AG04450 (cell line): Measurements from ENCODE around the gene NUP214. TPM values are rescaled to one million over a fixed set of nuclear protein-coding genes. Genes with fewer than 3 reads are reported as not detected.
"Not testable (repeated sequence)": the region's sequence is repeated elsewhere in the genome, so short reads cannot be mapped to it uniquely, and the experiment has no call there.

ENCODE experiments used
- CTCF ChIA-PET: fragments of 300-600, 350-600 bp; formaldehyde crosslinking; extraction: SDS; loops from one replicate; lab custom pipeline; 2022; ENCODE audit warnings: antibody characterized with exemption, inconsistent platforms; lab: Charles Lee
- POLR2A ChIA-PET: fragments of 350-600 bp; formaldehyde crosslinking; extraction: SDS; loops from one replicate; lab custom pipeline; 2021; ENCODE audit warnings: antibody characterized with exemption, inconsistent platforms; lab: Yijun Ruan, JAX
- DNase-seq: peaks from one replicate; pipeline ENCODE4 v3.0.0-alpha.2; 2011; ENCODE audit warnings: low read depth, low spot score
- H3K27ac ChIP-seq: one replicate; pipeline ENCODE4 v1.5.1; 2012; ENCODE audit warnings: low read depth, low read length, control low read depth
- H3K27me3 ChIP-seq: one replicate; pipeline ENCODE4 v1.6.0; 2012; ENCODE audit warnings: low read length; ENCODE audit not compliant: control insufficient read depth, insufficient read depth
- H3K4me3 ChIP-seq: 2 replicates; pipeline ENCODE4 v1.5.1; 2011; ENCODE audit warnings: mild to moderate bottlenecking, low read depth, low read length, control low read depth
- H3K9me3 ChIP-seq: 2 replicates; pipeline ENCODE4 v1.5.1; 2012; ENCODE audit warnings: low read length; ENCODE audit not compliant: control insufficient read depth, insufficient read depth
- CTCF ChIP-seq: IDR thresholded peaks from 2 replicates; pipeline ENCODE4 v1.5.1; 2011; ENCODE audit warnings: low read depth, low read length, control low read depth, inconsistent platforms
- polyA plus RNA-seq: library from polyadenylated mRNA; depleted of rRNA; stranded (reverse); fragments of >200 nt; gene quantifications from 2 replicates; pipeline ENCODE4 v1.2.3, GENCODE V29; 2011

Gene NUP214
- polyA plus RNA-seq, 1 experiment = 7.9 TPM

GRCh38 chr9:131187957-131188356, 62.6 kb downstream of the NUP214 start:
- H3K27me3 ChIP-seq = no peaks in the 10 kb centered on the region
- no peak overlapping the region for H3K4me3 ChIP-seq
- no peak overlapping the region for H3K27ac ChIP-seq
- no peak for TF ChIP-seq CTCF
- ChIA-PET POLR2A (no interaction called here), CTCF (no interaction called here)
- H3K9me3 ChIP-seq = no peaks in the 10 kb centered on the region
- DNase-seq = no peak

- Histone ChIP-seq H3K9me3 (no peaks in the 10 kb centered on the region), H3K27me3 (no peaks in the 10 kb centered on the region), H3K27ac (no peak overlapping the region), H3K4me3 (no peak overlapping the region)
- DNase-seq = no peak
- ChIA-PET POLR2A (no interaction called here), CTCF (interaction anchor here (1.8 kb wide), 1 partner anchor 147 kb away, joined by 6 read pairs; no protein-coding TSS in a partner anchor)
- no peak for TF ChIP-seq CTCF
Observed at GRCh38 chr9:131188976-131189375, 63.6 kb downstream of the NUP214 start.

- H3K27ac ChIP-seq = no peak overlapping the region
- TF ChIP-seq CTCF = no peak
- ChIA-PET POLR2A (no interaction called here), CTCF (interaction anchor here (1.1 to 1.8 kb wide), 2 partner anchors 9 to 146 kb away, joined by 3 to 6 read pairs; no protein-coding TSS in a partner anchor)
- no peaks in the 10 kb centered on the region for H3K9me3 ChIP-seq
- no peak overlapping the region for H3K4me3 ChIP-seq
- no peak for DNase-seq
- H3K27me3 ChIP-seq = no peaks in the 10 kb centered on the region
Observed at GRCh38 chr9:131190191-131190590, 64.8 kb downstream of the NUP214 start.

DNA sequence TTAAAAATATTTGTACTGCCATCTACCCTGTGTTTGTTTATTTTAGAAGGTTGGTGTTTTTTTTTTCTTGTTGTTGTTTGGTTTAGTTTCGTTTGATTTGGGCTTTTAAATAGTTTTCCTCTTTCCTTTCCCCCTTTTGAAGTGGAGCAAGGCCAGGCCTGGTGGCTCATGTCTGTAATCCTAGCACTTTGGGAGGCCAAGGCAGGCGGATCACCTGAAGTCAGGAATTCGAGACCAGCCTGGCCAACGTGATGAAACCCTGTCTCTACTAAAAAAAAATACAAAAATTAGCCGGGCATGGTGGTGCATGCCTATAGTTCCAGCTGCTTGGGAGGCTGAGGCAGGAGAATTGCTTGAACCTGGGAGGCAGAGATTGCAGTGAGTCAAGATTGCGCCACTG, 65.6 kb downstream of the NUP214 start:
- POLR2A ChIA-PET, DNase-seq, H3K27ac ChIP-seq, H3K9me3 ChIP-seq, H3K4me3 ChIP-seq, H3K27me3 ChIP-seq: not testable (repeated sequence)
- CTCF ChIA-PET = interaction anchor here (0.9 kb wide), 1 partner anchor 159 kb away, joined by 4 read pairs; no protein-coding TSS in a partner anchor

GRCh38 chr9:131191857-131192256, 66.5 kb downstream of the NUP214 start:
- no peaks in the 10 kb centered on the region for H3K9me3 ChIP-seq
- no peak for TF ChIP-seq CTCF
- no peak for DNase-seq
- ChIA-PET POLR2A (no interaction called here), CTCF (interaction anchor here (0.8 to 1.2 kb wide), 3 partner anchors 14 to 158 kb away, joined by 4 to 7 read pairs (median 5); no protein-coding TSS in a partner anchor)
- H3K4me3 ChIP-seq = no peak overlapping the region
- H3K27me3 ChIP-seq = no peaks in the 10 kb centered on the region
- H3K27ac ChIP-seq = no peak overlapping the region
